GM19452 (cell line): ENCODE results near the gene SERPINA12.

Experiments used
- ATAC-seq: cut with Tn5 transposase; IDR thresholded peaks from one replicate; pipeline ENCODE4 v1.9.1; 2021; ENCODE audit not compliant: unreplicated experiment

The SERPINA12 gene

GRCh38 chr14:94509356-94509755, at the start of gene SERPINA12:
Gene SERPINA12, minus strand, starts transcription at chr14:94509469. Its CDS starts 11,072 bp downstream, at chr14:94498397.
- no peak for ATAC-seq

GRCh38 chr14:94558842-94559241, 49.6 kb upstream of the SERPINA12 start:
- ATAC-seq, result no peak

DNA sequence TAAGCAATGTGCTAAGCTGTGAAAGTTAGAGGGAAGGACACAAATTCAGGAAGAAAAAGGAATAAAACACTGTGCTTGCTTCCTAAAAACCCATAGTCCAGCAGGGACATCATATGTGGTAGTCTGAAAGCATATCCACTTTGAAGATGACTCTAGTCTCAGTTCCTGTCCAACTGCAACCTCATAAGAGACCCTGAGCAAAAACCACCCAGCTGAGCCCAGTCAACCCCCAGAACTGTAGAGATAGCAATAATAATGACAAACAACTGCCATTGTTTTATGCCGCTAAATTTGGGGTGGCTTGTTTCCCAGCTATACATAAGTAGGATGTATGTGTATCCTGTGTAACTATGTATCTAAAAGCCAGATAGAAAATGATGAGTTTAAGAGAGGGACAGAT, 48.1 kb upstream of the SERPINA12 start:
- ATAC-seq, result no peak

DNA sequence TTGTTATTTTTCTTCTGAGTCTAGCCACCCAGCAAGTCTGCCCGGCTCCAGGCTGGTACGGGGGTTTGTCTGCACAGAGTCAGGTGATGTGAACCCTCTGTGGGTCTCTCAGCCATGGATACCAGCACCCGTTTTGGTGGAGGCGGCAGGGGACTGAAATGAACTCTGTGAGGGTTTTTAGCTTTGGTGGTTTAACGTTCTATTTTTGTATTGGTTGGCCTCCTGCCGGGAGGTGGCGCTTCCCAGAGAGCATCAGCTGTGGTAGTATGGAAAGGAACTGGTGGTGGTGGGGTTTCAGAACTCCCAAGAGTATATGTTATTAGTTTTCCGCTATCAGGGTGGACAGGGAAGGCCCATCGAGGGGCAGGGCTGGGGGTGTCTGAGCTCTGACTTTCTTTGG, 46.7 kb upstream of the SERPINA12 start:
- ATAC-seq, result no peak

GRCh38 chr14:94550041-94550440, 40.8 kb upstream of the SERPINA12 start:
- ATAC-seq, result no peak

DNA sequence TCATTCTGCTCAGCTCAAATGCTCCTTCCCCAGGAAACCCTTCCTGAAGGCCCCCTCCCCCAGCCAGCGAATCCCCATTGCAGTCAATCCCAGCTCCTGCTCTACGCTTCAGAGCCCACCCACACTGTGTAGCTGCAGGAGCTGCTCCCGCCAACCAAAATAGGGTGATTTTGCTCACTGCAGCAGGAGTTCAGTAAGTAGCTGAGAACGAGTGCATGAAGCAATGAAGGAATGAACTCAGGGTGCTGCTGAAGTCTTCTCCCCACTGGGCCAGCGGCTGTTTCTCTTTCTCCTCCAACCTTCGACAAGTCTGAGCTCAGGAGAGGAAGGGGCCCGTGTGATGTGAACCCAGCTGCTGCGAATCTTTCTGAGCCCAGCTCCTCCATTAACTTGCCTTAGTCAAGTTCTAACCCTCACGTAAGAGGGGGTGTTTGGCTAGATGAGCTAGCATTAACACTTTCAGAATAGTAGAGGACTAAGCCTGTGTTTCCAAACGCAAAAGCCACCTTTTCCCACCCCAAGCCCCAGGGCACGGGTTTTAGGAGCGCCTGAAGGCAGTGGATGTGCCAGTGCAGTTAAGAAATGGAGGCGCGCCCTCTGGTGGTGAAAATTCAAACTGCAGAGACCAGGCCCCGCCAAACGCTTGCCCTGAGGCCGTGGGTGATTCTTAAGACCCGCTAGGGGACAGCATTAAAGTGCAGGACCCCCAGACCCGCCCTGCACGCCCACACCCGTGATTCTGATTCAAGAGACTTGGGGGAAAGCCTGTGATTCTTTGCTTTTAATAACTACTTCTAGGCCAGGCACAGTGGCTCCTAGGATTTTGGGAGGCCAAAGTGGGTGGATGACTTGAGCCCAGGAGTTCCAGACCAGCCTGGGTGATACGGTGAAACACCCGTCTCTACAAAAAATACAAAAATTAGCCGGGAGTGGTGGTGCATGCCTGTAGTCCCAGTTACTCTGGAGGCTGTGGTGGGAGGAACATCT, 40.0 kb upstream of the SERPINA12 start:
- no peak for ATAC-seq

DNA sequence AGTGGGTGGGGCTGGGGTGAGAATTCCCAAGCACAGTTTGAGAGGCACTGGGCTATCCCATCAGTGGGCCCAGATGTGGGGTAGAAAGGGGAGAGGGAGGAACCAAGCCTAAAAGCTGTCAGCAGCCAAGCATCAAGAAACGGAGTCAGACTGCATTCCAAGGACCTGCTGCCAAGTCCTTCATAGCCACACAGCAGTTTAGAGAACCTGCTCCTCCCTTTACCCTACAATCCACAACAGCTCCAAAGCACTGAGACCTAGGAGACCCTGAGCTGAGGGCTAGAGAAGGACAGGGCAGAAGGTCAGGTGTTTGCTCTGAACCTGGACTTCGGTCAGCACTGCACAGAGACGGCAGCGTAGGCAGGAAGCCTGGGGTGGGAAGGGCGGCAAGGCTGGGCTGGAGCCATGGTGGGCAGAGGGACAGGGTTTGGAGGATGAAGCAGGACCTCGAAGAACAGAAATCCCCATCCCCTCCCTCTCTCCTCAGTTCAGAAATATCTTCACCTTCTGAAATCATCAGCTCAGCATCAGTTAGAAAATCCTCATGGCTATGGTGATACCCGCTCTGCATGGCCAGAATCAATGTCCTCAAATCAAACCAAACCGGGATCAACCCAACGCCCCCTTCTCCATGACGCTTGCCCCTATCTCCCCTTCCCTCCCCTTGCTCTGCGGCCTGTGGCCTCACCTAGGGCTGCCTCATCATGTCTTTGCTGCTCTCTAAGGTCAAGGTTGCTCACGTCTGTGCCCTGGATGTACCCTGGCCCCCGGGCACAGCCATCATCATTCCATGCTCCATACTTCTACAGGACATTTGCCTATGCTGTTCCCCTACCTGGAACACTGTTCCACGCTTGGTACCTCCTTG, 39.1 kb upstream of the SERPINA12 start:
- ATAC-seq, result no peak

DNA sequence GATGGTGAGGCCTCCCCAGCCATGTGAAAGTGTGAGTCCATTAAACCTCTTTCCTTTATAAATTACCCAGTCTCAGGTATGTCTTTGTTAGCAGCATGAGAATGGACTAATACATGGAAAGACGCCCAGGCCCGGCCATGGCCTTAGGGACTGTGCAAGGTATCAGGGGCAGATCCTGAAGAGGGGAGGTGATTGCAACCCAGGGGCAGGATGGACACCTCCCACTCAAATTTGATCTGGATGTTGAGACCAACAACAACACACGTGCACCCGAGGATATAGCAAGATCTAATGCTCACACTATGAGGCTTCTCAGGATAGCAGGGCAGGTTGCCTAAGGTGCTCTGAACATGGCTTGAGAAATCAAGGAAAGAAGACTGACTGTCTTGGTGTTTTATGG, 38.5 kb upstream of the SERPINA12 start:
- ATAC-seq, result no peak

- no peak for ATAC-seq
Measured at GRCh38 chr14:94547151-94547680, 37.9 kb upstream of the SERPINA12 start.

DNA sequence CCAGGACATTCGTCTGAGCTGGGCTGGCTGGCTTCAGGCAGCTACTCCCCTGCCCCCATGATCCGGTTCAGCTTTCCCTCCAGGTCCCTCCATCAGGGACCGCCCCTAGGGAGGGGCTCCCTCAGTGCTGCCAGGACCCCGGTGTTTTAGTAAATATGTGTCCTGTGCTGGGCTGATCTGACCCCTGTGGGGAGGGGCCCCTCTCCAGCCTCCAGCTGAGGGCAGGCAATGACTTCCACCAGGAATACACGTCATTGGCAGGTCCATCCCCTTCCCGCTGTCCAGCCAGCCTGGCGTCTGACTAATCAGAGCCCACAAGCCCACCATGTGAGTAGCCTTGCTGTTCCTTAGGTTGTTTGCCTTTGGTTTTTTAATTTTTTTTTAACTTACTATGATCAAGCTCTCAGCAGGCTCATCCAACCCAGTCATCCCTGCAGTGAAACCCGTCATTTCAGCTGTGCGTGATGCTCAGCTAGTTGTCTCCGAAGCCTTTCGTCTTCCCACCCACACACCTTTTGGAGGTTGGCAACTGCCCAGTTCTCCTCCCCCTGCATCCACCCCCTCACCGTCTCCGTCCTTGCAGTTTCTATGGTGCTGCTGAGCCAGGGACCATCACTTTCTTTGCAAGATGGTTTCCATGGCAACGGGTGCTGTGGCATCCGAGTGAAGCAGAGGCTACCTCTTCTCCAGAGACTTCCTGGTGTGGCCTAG, 36.0 kb upstream of the SERPINA12 start:
- no peak for ATAC-seq

DNA sequence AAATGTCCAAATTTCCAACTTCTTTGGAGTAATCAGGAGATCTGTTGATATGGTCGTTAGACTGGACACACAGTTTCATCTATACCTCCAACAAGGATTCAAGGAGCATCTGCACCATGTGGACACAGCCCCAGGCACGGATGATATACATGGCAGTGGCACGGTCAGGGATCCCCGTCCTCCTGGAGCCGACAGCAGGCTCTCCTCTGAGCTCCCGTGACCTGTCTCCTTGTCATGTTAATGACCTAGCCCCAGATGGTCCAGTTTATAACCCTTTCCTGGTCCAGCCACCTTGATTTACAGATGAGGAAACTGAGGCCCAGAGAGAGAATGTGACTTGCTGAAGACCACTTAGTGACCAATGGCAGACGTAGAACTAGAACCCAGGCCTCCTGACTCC, 35.5 kb upstream of the SERPINA12 start:
- ATAC-seq, result no peak

- no peak for ATAC-seq
Measured at GRCh38 chr14:94543449-94544124, 34.3 kb upstream of the SERPINA12 start.

DNA sequence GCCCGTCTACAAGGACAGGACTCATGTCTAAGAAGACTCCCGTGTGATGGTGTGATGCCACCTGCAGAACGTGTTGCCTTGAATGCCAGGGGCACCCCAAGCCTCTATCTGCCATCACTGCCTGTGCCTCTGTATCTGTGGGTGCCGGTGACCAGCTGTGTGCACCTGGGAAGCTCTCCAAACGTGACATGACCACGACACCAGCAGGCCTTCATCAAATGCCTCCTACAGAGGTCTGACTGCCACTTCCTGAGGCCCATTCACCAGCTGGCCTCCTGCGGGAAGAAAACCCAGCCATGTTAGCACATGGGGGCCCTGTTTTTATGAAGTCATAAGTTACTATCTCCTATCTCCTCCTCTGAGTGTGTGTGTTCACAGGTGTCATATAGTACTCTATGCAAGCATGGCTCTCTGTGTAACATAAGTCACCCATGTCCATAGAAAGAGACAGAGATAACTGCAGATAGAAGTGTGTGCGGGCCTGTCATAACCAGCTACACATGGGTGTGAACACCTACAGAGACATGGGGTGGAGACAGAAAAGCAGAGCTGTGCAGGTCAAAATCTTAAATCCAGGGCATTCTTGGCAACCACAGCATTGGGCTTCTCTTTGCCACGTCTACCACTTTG, 33.7 kb upstream of the SERPINA12 start:
- ATAC-seq, result no peak

GRCh38 chr14:94542111-94542810, 33.0 kb upstream of the SERPINA12 start:
- no peak for ATAC-seq

- no peak for ATAC-seq
Measured at GRCh38 chr14:94541234-94541975, 32.1 kb upstream of the SERPINA12 start.

GRCh38 chr14:94540031-94540794, 30.9 kb upstream of the SERPINA12 start:
- ATAC-seq, result no peak

- no peak for ATAC-seq
Measured at GRCh38 chr14:94539181-94539580, 29.9 kb upstream of the SERPINA12 start.
